HepG2 (cell line): ENCODE data around the gene GOLGA8B. TPM values are rescaled to one million over a fixed set of nuclear protein-coding genes. Genes with fewer than 3 reads are reported as not detected.

Source experiments
- ATAC-seq: fragments of 200-7000 bp; cut with Tn5 transposase; 3 replicates; pipeline ENCODE4 v1.9.1; 2020; ENCODE audit warnings: mild to moderate bottlenecking, moderate library complexity
- BruUV-seq: library from RNA; stranded (reverse); fragments of 400-500 nt; replicated peaks from 2 replicates; lab custom pipeline; 2021; lab: Mats Ljungman, UMichigan
- CTCF ChIA-PET: fragments of 300-600 bp; formaldehyde crosslinking; extraction: SDS; loops from one replicate; lab custom pipeline; 2021; ENCODE audit warnings: low total read pairs, inconsistent platforms, low intra/inter-chr PET ratio; lab: Yijun Ruan, JAX
- POLR2A ChIA-PET: fragments of 350-600 bp; sonication (Branson Sonifier 250); formaldehyde crosslinking; loops from one replicate; lab custom pipeline; 2020; ENCODE audit warnings: antibody characterized with exemption, inconsistent platforms; lab: Yijun Ruan, JAX
- DNase-seq: peaks from one replicate; pipeline ENCODE4 v3.0.0-alpha.2; 2015; ENCODE audit warnings: low spot score
- FAIRE-seq: peaks from 3 replicates; lab custom pipeline; 2011; peaks lifted over from hg19 to GRCh38; lab: Jason Lieb, UNC
- H2AFZ ChIP-seq: one replicate; pipeline ENCODE4 v1.6.1; 2011; ENCODE audit warnings: low read length, inconsistent platforms
- H3K27ac ChIP-seq: fragments of 300-600 bp; 3 replicates; pipeline ENCODE4 v1.8.0; 2011; ENCODE audit warnings: mixed run types, mild to moderate bottlenecking, mixed read lengths, low read length, inconsistent platforms; ENCODE audit not compliant: insufficient read depth; ENCODE audit errors: extremely low read length
- H3K27me3 ChIP-seq, 2 experiments: fragments of 200-600 bp in 1 of 2; 2 replicates in 1 of 2; 3 replicates in 1 of 2; pipeline versions ENCODE4 v1.6.0 to v1.8.0; 2011; ENCODE audit warnings: low read length in 2 of 2, mild to moderate bottlenecking in 2 of 2, moderate library complexity in 2 of 2, inconsistent platforms in 1 of 2; ENCODE audit not compliant: insufficient read depth in 2 of 2, control insufficient read depth in 1 of 2
- H3K36me3 ChIP-seq, 2 experiments: fragments of 200-600 bp in 1 of 2; replicated peaks in 1 of 2; 2 replicates in 1 of 2; 3 replicates in 1 of 2; pipeline versions ENCODE4 v1.5.1 to v1.8.0; 2011; ENCODE audit warnings: low read length in 2 of 2, inconsistent platforms in 1 of 2; ENCODE audit not compliant: insufficient read depth in 2 of 2, control insufficient read depth in 1 of 2
- H3K4me1 ChIP-seq: 2 replicates; pipeline ENCODE4 v1.5.1; 2012; ENCODE audit warnings: low read length, inconsistent platforms; ENCODE audit not compliant: insufficient read depth
- H3K4me2 ChIP-seq: 2 replicates; pipeline ENCODE4 v1.6.0; 2011; ENCODE audit warnings: low read depth, low read length, inconsistent platforms
- H3K4me3 ChIP-seq, 3 experiments: fragments of 200-600 bp in 1 of 3; sonication (generic), shearing (Covaris generic) in 1 of 3; replicated peaks in 1 of 3; 2 replicates each; pipeline ENCODE4 v1.5.1; 2011 to 2016; ENCODE audit warnings: low read length in 3 of 3, inconsistent platforms in 2 of 3, low read depth in 2 of 3, mild to moderate bottlenecking in 2 of 3, control low read depth in 1 of 3, mixed read lengths in 1 of 3; ENCODE audit not compliant: insufficient read depth in 1 of 3
- H3K79me2 ChIP-seq: one replicate; pipeline ENCODE4 v1.6.1; 2011; ENCODE audit warnings: low read length, inconsistent platforms; ENCODE audit not compliant: insufficient read depth
- H3K9ac ChIP-seq: 2 replicates; pipeline ENCODE4 v1.6.0; 2011; ENCODE audit warnings: mild to moderate bottlenecking, low read depth, low read length, inconsistent platforms; ENCODE audit not compliant: insufficient read depth
- H3K9me3 ChIP-seq: 2 replicates; pipeline ENCODE4 v1.5.1; 2012; ENCODE audit warnings: mild to moderate bottlenecking, low read length
- H4K20me1 ChIP-seq: 2 replicates; pipeline ENCODE4 v1.6.0; 2011; ENCODE audit warnings: inconsistent platforms, mild to moderate bottlenecking, low read length, moderate library complexity; ENCODE audit not compliant: insufficient read depth
- ATF1 ChIP-seq: IDR thresholded peaks from 2 replicates; pipeline ENCODE4 v1.6.1; 2016; ENCODE audit warnings: mild to moderate bottlenecking, control low read depth
- EED ChIP-seq: sonication (generic); formaldehyde crosslinking; IDR thresholded peaks from 2 replicates; pipeline ENCODE4 v1.5.0; 2020; ENCODE audit warnings: mild to moderate bottlenecking, missing genetic modification reagents
- GATA4 ChIP-seq: sonication (generic); IDR thresholded peaks from 2 replicates; pipeline ENCODE4 v1.6.1; 2016; ENCODE audit warnings: antibody characterized with exemption, low read depth, borderline replicate concordance
- NFE2 ChIP-seq: sonication (generic); formaldehyde crosslinking; IDR thresholded peaks from 2 replicates; pipeline ENCODE4 v1.4.0; 2020; ENCODE audit warnings: missing genetic modification reagents
- PAWR ChIP-seq: sonication (generic); formaldehyde crosslinking; IDR thresholded peaks from 2 replicates; pipeline ENCODE4 v1.4.0; 2020; ENCODE audit warnings: missing genetic modification reagents, mild to moderate bottlenecking, borderline replicate concordance
- SKI ChIP-seq: fragments of 450-650 bp; IDR thresholded peaks from one replicate; pipeline ENCODE4 v1.6.1; 2018; ENCODE audit warnings: mild to moderate bottlenecking; ENCODE audit not compliant: partially characterized antibody
- SRSF4 ChIP-seq: fragments of 200-400 bp; formaldehyde crosslinking; IDR thresholded peaks from one replicate; pipeline ENCODE4 v1.6.1; 2018; ENCODE audit warnings: mild to moderate bottlenecking, low read depth, low read length, moderate library complexity; ENCODE audit not compliant: poor library complexity, severe bottlenecking
- SRY ChIP-seq: sonication (generic); formaldehyde crosslinking; IDR thresholded peaks from 2 replicates; pipeline ENCODE4 v1.8.0; 2022; ENCODE audit warnings: mild to moderate bottlenecking, missing genetic modification reagents
- ZKSCAN8 ChIP-seq: IDR thresholded peaks from 2 replicates; pipeline ENCODE4 v1.6.1; 2016; ENCODE audit warnings: borderline replicate concordance, missing genetic modification reagents, missing compliant biosample characterization
- ZMAT3 ChIP-seq: sonication (generic); formaldehyde crosslinking; conservative IDR thresholded peaks from 2 replicates; pipeline ENCODE4 v1.7.0; 2021; ENCODE audit warnings: missing genetic modification reagents
- ZNF33A ChIP-seq: sonication (generic); formaldehyde crosslinking; IDR thresholded peaks from 2 replicates; pipeline ENCODE4 v1.5.1; 2020; ENCODE audit warnings: missing genetic modification reagents, mild to moderate bottlenecking, moderate library complexity, borderline replicate concordance
- ZNF354B ChIP-seq: sonication (generic); formaldehyde crosslinking; IDR thresholded peaks from 2 replicates; pipeline ENCODE4 v1.8.0; 2022; ENCODE audit warnings: mild to moderate bottlenecking, missing genetic modification reagents
- ZNF891 ChIP-seq: sonication (generic); formaldehyde crosslinking; IDR thresholded peaks from 2 replicates; pipeline ENCODE4 v1.5.0; 2020; ENCODE audit warnings: mild to moderate bottlenecking, missing genetic modification reagents
- in situ Hi-C: cut with HindIII; loops from 2 replicates; pipeline ENCODE4 v1.10.0; 2017; ENCODE audit warnings: low pct_unique_long_range_greater_than_20kb; ENCODE audit not compliant: extremely low pct_ligation_motif_present
- intact Hi-C: fragments of 100-400 bp; cut with micrococcal nuclease; formaldehyde crosslinking; loops from one replicate; pipeline ENCODE4 v1.10.0; 2022; ENCODE audit not compliant: unreplicated experiment
- polyA plus RNA-seq, 8 experiments: library from polyadenylated mRNA; depleted of rRNA in 3 of 8; stranded (reverse) in 7 of 8; unstranded in 1 of 8; fragments of >200 nt; fragmentation: Illumina TruSeq in 4 of 8; extraction: Trizol in 4 of 8; gene quantifications; 2 replicates each; pipeline versions ENCODE4 v1.2.1 to v1.2.3, GENCODE V29; 2011 to 2016; ENCODE audit warnings: low read depth in 4 of 8, missing spikeins in 1 of 8, mixed read lengths in 1 of 8; ENCODE audit not compliant: insufficient read depth in 1 of 8
- total RNA-seq, 5 experiments: library from RNA; depleted of rRNA; stranded (reverse); fragments of >200 nt; fragmentation: Illumina TruSeq; extraction: Trizol; gene quantifications; 2 replicates each; pipeline ENCODE4 v1.2.3, GENCODE V29; 2016; ENCODE audit warnings: low read depth in 1 of 5
- TF ChIP-seq, protein P1 (sequence below): sonication (generic); formaldehyde crosslinking; IDR thresholded peaks from 2 replicates; pipeline ENCODE4 v1.5.0; 2020; ENCODE audit warnings: mild to moderate bottlenecking, missing genetic modification reagents, borderline replicate concordance
- TF ChIP-seq, protein P2 (sequence below): sonication (generic); formaldehyde crosslinking; IDR thresholded peaks from 2 replicates; pipeline ENCODE4 v1.4.0; 2020; ENCODE audit warnings: missing genetic modification reagents
- TF ChIP-seq, protein P3 (sequence below): sonication (generic); formaldehyde crosslinking; IDR thresholded peaks from 2 replicates; pipeline ENCODE4 v1.4.0; 2020; ENCODE audit warnings: mild to moderate bottlenecking, missing genetic modification reagents
- TF ChIP-seq, protein P4 (sequence below): sonication (generic); formaldehyde crosslinking; IDR thresholded peaks from 2 replicates; pipeline ENCODE4 v1.5.0; 2020; ENCODE audit warnings: missing genetic modification reagents, mild to moderate bottlenecking, borderline replicate concordance

The GOLGA8B gene
- total and polyA plus RNA-seq, 2 of the 13 experiments (the other 11 are each of a cell fraction or from before 2014, with no cell fraction given), result 38.8 to 89.0 TPM

DNA sequence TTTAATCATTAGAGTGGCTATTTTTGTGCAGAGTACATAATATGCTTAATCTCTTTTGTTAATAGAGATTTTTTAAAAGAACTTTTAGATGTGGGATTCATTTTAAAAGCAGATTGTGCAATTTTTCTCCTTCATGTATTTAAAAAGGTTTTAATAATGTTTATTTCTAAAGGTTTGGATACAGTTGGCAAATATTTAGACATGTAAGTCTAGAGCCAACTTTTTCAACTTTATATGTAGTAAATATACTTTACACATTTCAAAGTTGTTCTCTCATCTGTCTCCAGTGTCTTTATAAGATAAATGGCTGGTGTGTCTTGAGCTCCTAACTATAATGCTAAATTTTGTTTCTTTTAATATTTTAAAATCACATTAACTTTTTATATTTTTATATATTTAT is 22.7 kb upstream of the GOLGA8B start:
- H3K27me3 ChIP-seq, result peaks cover 0 to 10% of the 10 kb centered on the region in 2 experiments; a peak in 1 of 5 replicates
- no peak overlapping the region for H3K9ac ChIP-seq
- no peak for ATAC-seq
- H3K4me1 ChIP-seq, result no peaks in the 10 kb centered on the region
- H4K20me1 ChIP-seq, result no peaks in the 10 kb centered on the region
- no peak for DNase-seq
- intact Hi-C loops, result no loop called here
- H3K4me2 ChIP-seq, result no peak overlapping the region
- TF ChIP-seq GATA4, result no peak
- no peak for TF ChIP-seq ZNF33A (CRISPR knock-in tag)
- TF ChIP-seq PAWR (CRISPR knock-in tag), result no peak
- no peak for TF ChIP-seq EED (CRISPR knock-in tag)
- TF ChIP-seq, protein P1, sequence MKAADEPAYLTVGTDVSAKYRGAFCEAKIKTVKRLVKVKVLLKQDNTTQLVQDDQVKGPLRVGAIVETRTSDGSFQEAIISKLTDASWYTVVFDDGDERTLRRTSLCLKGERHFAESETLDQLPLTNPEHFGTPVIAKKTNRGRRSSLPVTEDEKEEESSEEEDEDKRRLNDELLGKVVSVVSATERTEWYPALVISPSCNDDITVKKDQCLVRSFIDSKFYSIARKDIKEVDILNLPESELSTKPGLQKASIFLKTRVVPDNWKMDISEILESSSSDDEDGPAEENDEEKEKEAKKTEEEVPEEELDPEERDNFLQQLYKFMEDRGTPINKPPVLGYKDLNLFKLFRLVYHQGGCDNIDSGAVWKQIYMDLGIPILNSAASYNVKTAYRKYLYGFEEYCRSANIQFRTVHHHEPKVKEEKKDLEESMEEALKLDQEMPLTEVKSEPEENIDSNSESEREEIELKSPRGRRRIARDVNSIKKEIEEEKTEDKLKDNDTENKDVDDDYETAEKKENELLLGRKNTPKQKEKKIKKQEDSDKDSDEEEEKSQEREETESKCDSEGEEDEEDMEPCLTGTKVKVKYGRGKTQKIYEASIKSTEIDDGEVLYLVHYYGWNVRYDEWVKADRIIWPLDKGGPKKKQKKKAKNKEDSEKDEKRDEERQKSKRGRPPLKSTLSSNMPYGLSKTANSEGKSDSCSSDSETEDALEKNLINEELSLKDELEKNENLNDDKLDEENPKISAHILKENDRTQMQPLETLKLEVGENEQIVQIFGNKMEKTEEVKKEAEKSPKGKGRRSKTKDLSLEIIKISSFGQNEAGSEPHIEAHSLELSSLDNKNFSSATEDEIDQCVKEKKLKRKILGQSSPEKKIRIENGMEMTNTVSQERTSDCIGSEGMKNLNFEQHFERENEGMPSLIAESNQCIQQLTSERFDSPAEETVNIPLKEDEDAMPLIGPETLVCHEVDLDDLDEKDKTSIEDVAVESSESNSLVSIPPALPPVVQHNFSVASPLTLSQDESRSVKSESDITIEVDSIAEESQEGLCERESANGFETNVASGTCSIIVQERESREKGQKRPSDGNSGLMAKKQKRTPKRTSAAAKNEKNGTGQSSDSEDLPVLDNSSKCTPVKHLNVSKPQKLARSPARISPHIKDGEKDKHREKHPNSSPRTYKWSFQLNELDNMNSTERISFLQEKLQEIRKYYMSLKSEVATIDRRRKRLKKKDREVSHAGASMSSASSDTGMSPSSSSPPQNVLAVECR (CRISPR knock-in tag), result no peak
- no peak for TF ChIP-seq SRSF4
- no peak for TF ChIP-seq SKI
- no peak for TF ChIP-seq ZNF354B (CRISPR knock-in tag)
- TF ChIP-seq ZMAT3, result no peak
- TF ChIP-seq, protein P2, sequence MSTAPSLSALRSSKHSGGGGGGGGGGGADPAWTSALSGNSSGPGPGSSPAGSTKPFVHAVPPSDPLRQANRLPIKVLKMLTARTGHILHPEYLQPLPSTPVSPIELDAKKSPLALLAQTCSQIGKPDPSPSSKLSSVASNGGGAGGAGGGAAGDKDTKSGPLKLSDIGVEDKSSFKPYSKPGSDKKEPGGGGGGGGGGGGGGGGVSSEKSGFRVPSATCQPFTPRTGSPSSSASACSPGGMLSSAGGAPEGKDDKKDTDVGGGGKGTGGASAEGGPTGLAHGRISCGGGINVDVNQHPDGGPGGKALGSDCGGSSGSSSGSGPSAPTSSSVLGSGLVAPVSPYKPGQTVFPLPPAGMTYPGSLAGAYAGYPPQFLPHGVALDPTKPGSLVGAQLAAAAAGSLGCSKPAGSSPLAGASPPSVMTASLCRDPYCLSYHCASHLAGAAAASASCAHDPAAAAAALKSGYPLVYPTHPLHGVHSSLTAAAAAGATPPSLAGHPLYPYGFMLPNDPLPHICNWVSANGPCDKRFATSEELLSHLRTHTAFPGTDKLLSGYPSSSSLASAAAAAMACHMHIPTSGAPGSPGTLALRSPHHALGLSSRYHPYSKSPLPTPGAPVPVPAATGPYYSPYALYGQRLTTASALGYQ, result no peak
- no peak for TF ChIP-seq ZKSCAN8 (CRISPR knock-in tag)
- TF ChIP-seq SRY (CRISPR knock-in tag), result no peak
- no peak for TF ChIP-seq NFE2 (CRISPR knock-in tag)
- TF ChIP-seq, protein P3, sequence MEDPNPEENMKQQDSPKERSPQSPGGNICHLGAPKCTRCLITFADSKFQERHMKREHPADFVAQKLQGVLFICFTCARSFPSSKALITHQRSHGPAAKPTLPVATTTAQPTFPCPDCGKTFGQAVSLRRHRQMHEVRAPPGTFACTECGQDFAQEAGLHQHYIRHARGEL (CRISPR knock-in tag), result no peak
- TF ChIP-seq, protein P4, sequence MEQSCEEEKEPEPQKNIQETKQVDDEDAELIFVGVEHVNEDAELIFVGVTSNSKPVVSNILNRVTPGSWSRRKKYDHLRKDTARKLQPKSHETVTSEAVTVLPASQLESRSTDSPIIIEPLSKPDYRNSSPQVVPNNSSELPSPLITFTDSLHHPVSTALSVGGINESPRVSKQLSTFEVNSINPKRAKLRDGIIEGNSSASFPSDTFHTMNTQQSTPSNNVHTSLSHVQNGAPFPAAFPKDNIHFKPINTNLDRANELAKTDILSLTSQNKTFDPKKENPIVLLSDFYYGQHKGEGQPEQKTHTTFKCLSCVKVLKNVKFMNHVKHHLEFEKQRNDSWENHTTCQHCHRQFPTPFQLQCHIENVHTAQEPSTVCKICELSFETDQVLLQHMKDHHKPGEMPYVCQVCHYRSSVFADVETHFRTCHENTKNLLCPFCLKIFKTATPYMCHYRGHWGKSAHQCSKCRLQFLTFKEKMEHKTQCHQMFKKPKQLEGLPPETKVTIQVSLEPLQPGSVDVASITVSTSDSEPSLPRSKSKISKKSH, result no peak
- no peak for TF ChIP-seq ATF1 (CRISPR knock-in tag)
- no peak for TF ChIP-seq ZNF891
- H3K36me3 ChIP-seq, result no peaks in the 10 kb centered on the region
- H2AFZ ChIP-seq, result no peak overlapping the region
- no peak overlapping the region for H3K27ac ChIP-seq
- POLR2A ChIA-PET, result no interaction called here
- CTCF ChIA-PET, result no interaction called here
- no peaks in the 10 kb centered on the region for H3K9me3 ChIP-seq
- in situ Hi-C loops, result no loop called here
- H3K4me3 ChIP-seq, result no peak overlapping the region
- no TSS peak for BruUV-seq
- H3K79me2 ChIP-seq, result no peaks in the 10 kb centered on the region
- no peak for FAIRE-seq
